Heart right ventricle (tissue), 16 donors: ENCODE results near the gene PSMC3IP. TPM values are rescaled to one million over a fixed set of nuclear protein-coding genes. Genes with fewer than 3 reads are reported as not detected.
"Not testable (repeated sequence)": the region's sequence is repeated elsewhere in the genome, so short reads cannot be mapped to it uniquely, and the experiment has no call there.

Source experiments
- ATAC-seq, 8 donors: fragments of 200-7000 bp; cut with Tn5 transposase; one replicate each; pipeline ENCODE4 v1.9.1; 2020; ENCODE audit warnings: mild to moderate bottlenecking in 8 of 8, moderate library complexity in 8 of 8, moderate number of reproducible peaks in 1 of 8
- DNase-seq, 2 donors: peaks; one replicate each; pipeline ENCODE4 v3.0.0-alpha.2; 2020
- H3K27ac ChIP-seq, 10 donors: fragments of 200-600 bp; sonication (generic) in 2 of 10; one replicate each; pipeline versions ENCODE4 v1.5.0 to v1.8.0; 2020 to 2022; ENCODE audit warnings: mild to moderate bottlenecking in 3 of 10
- H3K27me3 ChIP-seq, 7 donors: fragments of 200-600 bp; one replicate each; pipeline ENCODE4 v1.8.0; 2021 to 2022; ENCODE audit warnings: mild to moderate bottlenecking in 2 of 7
- H3K36me3 ChIP-seq, 9 donors: fragments of 200-600 bp; sonication (generic) in 1 of 9; one replicate each; pipeline versions ENCODE4 v1.5.0 to v1.8.0; 2020 to 2022; ENCODE audit warnings: mild to moderate bottlenecking in 2 of 9
- H3K4me1 ChIP-seq, 9 donors: fragments of 200-600 bp; sonication (generic) in 1 of 9; one replicate each; pipeline versions ENCODE4 v1.5.0 to v1.8.0; 2020 to 2022; ENCODE audit warnings: mild to moderate bottlenecking in 4 of 9
- H3K4me3 ChIP-seq, 10 donors: fragments of 200-600 bp; sonication (generic) in 2 of 10; one replicate each; pipeline versions ENCODE4 v1.5.0 to v1.8.0; 2020 to 2022; ENCODE audit warnings: mild to moderate bottlenecking in 7 of 10, moderate library complexity in 2 of 10
- H3K9me3 ChIP-seq, 11 donors: fragments of 200-600 bp in 10 of 11; sonication (generic) in 2 of 11; one replicate each; pipeline versions ENCODE4 v1.5.0 to v1.8.0; 2013 to 2022; ENCODE audit warnings: mild to moderate bottlenecking in 2 of 11, control low read depth in 1 of 11, moderate library complexity in 1 of 11
- WGBS, 2 donors: extraction: QIAGEN DNeasy Blood & Tissue Kit; methylation state at CpG; one replicate each; pipeline ENCODE4 v1.1.7; 2013; ENCODE audit warnings: inconsistent platforms in 1 of 2; 5-methylcytosine and 5-hydroxymethylcytosine counted together
- intact Hi-C, 10 donors: fragments of 100-400 bp; cut with DNase I; formaldehyde crosslinking; loops; one replicate each; pipeline versions ENCODE4 v1.11.1 to v1.14.2; 2022
- polyA plus RNA-seq, 2 donors: library from polyadenylated mRNA; stranded (reverse); fragments of 200-250 nt; gene quantifications; one replicate each; pipeline ENCODE4 v1.2.3, GENCODE V29; 2013
- total RNA-seq, 10 donors: library from RNA; stranded (reverse); fragmentation: NEBNext Ultra II Directional in 3 of 10; extraction: Animal tissue kit (Norgen Biotek cat#: 25700) in 3 of 10; gene quantifications; one replicate each; pipeline versions ENCODE4 v1.2.1 to v1.2.4, GENCODE V29; 2021 to 2023
- TF ChIP-seq, protein P1 (sequence below), 9 donors: fragments of 200-600 bp; sonication (generic) in 2 of 9; IDR thresholded peaks; one replicate each; pipeline versions ENCODE4 v1.5.0 to v1.8.0; 2021 to 2022; ENCODE audit warnings: antibody characterized with exemption in 9 of 9, mild to moderate bottlenecking in 5 of 9, moderate library complexity in 1 of 9
- donor health status: Arrhythmogenic right ventricular cardiomyopathy.
- donor health status: ischemic (EF 13 %, LVEDD 7.1; RV severe dilation, severe dysfunction).
- donor health status: healthy with polysubstance abuse.
- donor health status: DM: no; HTN: yes; CAD: no.
- donor health status: DM: no; HTN: no; CAD: no.
- donor health status: ischemic (EF 25% LVEDD 6.9; RV normal size, moderate dysfunction).
- donor health status: ischemic (EF 25% LVEDD 5.7; RV mildly dilated, moderate dysfunction).
- donor health status: healthy.
- donor health status: DM: yes; HTN: yes; CAD: no.
- donor health status: Ischemic cardiomyopathy.
- donor health status: ischemic (EF 35%, LVEDD 5.7; RV mildly dilated, moderate dysfunction).
- donor health status: nonischemic (EF 11% LVEDD 7.7; RV severe dilation, severe dysfunction).
- donor health status: DM: yes; HTN: yes; CAD: no.
- donor health status: PGD.
- donor health status: ischemic (EF 29% LVEDD 5.4; RV normal size, mild dysfunction).
- donor health status: nonischemic (EF 23%, LVEDD 6.1; RV moderate dilation, normal function).

PSMC3IP gene
- total and polyA plus RNA-seq, 12 donors: 1.1 to 3.1 (median 1.9) TPM

DNA sequence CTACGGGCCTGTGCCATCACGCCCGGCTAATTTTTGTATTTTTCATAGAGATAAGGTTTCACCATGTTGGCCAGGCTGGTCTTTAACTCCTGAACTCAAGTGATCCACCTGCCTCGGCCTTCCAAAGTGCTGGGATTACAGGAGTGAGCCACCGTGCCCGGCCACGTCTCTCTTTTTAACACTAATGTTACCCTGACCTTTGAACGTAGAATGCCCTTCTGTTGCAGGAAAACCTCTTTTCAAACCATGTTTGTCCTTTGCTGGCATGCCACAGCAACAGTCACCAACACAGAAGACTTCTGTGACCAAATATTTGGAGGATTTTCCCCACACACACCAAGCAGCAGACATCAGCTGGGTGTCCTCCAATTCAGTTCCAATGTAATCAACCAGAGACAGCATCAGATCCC, 32.6 kb downstream of the PSMC3IP start:
- no peak for DNase-seq
- intact Hi-C loops: no loop called here
- WGBS, 2 donors: 79 to 80% methylated on average over 8 of the region's 8 CpGs
- H3K4me3 ChIP-seq: no peak overlapping the region
- peaks cover 0 to 13% (median 0%) of the 10 kb centered on the region in 7 donors for H3K27me3 ChIP-seq
- no peak overlapping the region for H3K27ac ChIP-seq
- TF ChIP-seq, protein P1, sequence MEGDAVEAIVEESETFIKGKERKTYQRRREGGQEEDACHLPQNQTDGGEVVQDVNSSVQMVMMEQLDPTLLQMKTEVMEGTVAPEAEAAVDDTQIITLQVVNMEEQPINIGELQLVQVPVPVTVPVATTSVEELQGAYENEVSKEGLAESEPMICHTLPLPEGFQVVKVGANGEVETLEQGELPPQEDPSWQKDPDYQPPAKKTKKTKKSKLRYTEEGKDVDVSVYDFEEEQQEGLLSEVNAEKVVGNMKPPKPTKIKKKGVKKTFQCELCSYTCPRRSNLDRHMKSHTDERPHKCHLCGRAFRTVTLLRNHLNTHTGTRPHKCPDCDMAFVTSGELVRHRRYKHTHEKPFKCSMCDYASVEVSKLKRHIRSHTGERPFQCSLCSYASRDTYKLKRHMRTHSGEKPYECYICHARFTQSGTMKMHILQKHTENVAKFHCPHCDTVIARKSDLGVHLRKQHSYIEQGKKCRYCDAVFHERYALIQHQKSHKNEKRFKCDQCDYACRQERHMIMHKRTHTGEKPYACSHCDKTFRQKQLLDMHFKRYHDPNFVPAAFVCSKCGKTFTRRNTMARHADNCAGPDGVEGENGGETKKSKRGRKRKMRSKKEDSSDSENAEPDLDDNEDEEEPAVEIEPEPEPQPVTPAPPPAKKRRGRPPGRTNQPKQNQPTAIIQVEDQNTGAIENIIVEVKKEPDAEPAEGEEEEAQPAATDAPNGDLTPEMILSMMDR (IDR thresholded peaks at IDR 0.05): no peak
- H3K4me1 ChIP-seq: peaks cover 5 to 24% (median 18%) of the 10 kb centered on the region in 9 donors
- H3K36me3 ChIP-seq: peaks cover 0 to 53% (median 22%) of the 10 kb centered on the region in 9 donors
- no peaks in the 10 kb centered on the region for H3K9me3 ChIP-seq
- no peak for ATAC-seq

DNA sequence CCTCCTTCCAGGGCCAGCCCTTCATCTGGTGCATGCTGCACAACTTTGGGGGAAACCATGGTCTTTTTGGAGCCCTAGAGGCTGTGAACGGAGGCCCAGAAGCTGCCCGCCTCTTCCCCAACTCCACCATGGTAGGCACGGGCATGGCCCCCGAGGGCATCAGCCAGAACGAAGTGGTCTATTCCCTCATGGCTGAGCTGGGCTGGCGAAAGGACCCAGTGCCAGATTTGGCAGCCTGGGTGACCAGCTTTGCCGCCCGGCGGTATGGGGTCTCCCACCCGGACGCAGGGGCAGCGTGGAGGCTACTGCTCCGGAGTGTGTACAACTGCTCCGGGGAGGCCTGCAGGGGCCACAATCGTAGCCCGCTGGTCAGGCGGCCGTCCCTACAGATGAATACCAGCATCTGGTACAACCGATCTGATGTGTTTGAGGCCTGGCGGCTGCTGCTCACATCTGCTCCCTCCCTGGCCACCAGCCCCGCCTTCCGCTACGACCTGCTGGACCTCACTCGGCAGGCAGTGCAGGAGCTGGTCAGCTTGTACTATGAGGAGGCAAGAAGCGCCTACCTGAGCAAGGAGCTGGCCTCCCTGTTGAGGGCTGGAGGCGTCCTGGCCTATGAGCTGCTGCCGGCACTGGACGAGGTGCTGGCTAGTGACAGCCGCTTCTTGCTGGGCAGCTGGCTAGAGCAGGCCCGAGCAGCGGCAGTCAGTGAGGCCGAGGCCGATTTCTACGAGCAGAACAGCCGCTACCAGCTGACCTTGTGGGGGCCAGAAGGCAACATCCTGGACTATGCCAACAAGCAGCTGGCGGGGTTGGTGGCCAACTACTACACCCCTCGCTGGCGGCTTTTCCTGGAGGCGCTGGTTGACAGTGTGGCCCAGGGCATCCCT, 34.1 kb downstream of the PSMC3IP start:
- H3K27ac ChIP-seq: no peak overlapping the region
- H3K27me3 ChIP-seq: peaks cover 0 to 6% (median 0%) of the 10 kb centered on the region in 7 donors
- WGBS, 2 donors: 93 to 94% methylated on average over 39 of the region's 39 CpGs
- intact Hi-C loops: no loop called here
- peaks cover 5 to 18% (median 11%) of the 10 kb centered on the region in 9 donors for H3K4me1 ChIP-seq
- TF ChIP-seq, protein P1 (IDR thresholded peaks at IDR 0.05): no peak
- H3K36me3 ChIP-seq: peaks cover 0 to 67% (median 22%) of the 10 kb centered on the region in 9 donors
- DNase-seq (no peak), ATAC-seq (no peak)
- no peak overlapping the region for H3K4me3 ChIP-seq
- no peaks in the 10 kb centered on the region for H3K9me3 ChIP-seq

DNA sequence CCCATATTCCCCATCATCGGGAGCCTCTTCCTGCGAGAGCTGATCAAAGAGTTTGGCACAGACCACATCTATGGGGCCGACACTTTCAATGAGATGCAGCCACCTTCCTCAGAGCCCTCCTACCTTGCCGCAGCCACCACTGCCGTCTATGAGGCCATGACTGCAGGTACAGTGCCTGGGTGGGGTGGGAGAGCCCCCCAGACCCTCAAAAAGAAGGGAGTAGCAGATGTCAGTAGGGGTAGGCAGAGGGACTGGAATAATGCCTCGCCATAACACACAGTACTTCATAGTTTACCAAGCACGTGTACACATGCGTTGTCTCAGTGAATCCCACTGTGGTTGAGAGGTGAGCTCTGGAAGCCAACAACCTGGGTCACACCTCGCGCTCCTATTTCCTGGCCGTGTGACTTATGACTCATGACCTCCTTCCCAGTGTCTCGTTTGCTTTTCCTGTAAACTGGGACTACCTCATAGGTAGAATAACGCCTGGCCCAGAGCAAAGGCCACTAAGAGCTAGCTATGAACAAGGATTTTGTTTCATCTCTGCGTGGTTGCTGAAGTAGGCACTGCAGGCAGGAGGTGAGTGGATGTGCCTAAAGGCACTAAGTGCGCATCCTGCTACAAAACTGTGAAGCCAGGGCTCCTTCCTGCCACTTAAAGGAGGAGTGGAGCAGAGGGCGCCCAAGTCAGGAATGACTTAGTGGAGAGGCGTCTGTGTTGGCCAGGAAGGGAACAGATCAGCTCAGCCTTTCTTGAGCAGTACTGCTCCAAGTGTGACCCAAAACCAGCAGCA, 36.3 kb downstream of the PSMC3IP start:
- Histone ChIP-seq H3K9me3 (no peaks in the 10 kb centered on the region), H3K4me1 (peaks cover 0 to 14% (median 10%) of the 10 kb centered on the region in 9 donors), H3K27ac (no peak overlapping the region), H3K36me3 (peaks cover 0 to 71% (median 22%) of the 10 kb centered on the region in 9 donors), H3K4me3 (no peak overlapping the region), H3K27me3 (no peaks in the 10 kb centered on the region)
- intact Hi-C loops: no loop called here
- no peak for DNase-seq
- ATAC-seq: no peak
- 80 to 81% methylated on average over 17 of the region's 17 CpGs for WGBS, 2 donors
- TF ChIP-seq, protein P1 (IDR thresholded peaks at IDR 0.05): no peak

DNA sequence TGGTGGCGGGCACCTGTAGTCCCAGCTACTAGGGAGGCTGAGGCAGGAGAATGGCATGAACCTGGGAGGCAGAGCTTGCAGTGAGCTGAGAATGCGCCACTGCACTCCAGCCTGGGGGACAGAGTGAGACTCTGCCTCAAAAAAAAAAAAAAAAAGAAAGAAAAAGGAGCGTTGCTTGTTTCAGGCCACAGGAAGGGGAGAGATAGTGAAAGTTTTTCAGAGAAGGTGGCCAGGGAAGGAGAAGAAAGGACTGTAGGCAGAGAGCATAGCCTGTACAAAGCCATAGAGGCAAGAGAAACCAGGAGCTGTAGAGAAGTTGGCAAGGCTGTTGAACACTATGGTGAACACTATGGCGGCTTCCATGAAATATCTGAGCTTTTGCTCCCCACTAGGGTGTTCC, 37.0 kb downstream of the PSMC3IP start:
- not testable (repeated sequence) for H3K27ac ChIP-seq

More for the DNA sequence above, 37.0 kb downstream of the PSMC3IP start:
- H3K4me3 ChIP-seq, H3K27me3 ChIP-seq, intact Hi-C loops, ATAC-seq, H3K9me3 ChIP-seq, DNase-seq: not testable (repeated sequence)
- peaks cover 0 to 71% (median 22%) of the 10 kb centered on the region in 9 donors for H3K36me3 ChIP-seq
- peaks cover 0 to 18% (median 14%) of the 10 kb centered on the region in 9 donors for H3K4me1 ChIP-seq
- WGBS, 2 donors: 91 to 93% methylated on average over 4 of the region's 4 CpGs
